HepG2 (cell line): ENCODE results near the gene CENPP. TPM values are rescaled to one million over a fixed set of nuclear protein-coding genes. Genes with fewer than 3 reads are reported as not detected.

ENCODE experiments used
- EP300 ChIP-seq, 3 experiments: sonication (generic) in 1 of 3; formaldehyde crosslinking in 1 of 3; IDR thresholded peaks; 2 replicates each; pipeline versions ENCODE4 v1.5.1 to v1.6.1; 2011 to 2020; ENCODE audit warnings: low read depth in 2 of 3, low read length in 2 of 3, borderline replicate concordance in 1 of 3, improper control_type of control experiment in 1 of 3, mild to moderate bottlenecking in 1 of 3, missing genetic modification reagents in 1 of 3, moderate library complexity in 1 of 3
- IRX3 ChIP-seq: sonication (generic); formaldehyde crosslinking; IDR thresholded peaks from 2 replicates; pipeline ENCODE4 v1.8.1; 2023; ENCODE audit warnings: mild to moderate bottlenecking, low read depth, missing genetic modification reagents, borderline replicate concordance
- ISX ChIP-seq: sonication (generic); formaldehyde crosslinking; conservative IDR thresholded peaks from 2 replicates; pipeline ENCODE4 v1.5.0; 2020; ENCODE audit warnings: missing genetic modification reagents
- PCBP1 ChIP-seq: fragments of 200-400 bp; formaldehyde crosslinking; IDR thresholded peaks from 2 replicates; pipeline ENCODE4 v1.6.1; 2017; ENCODE audit warnings: mild to moderate bottlenecking, low read depth, low read length, borderline replicate concordance
- POGK ChIP-seq: sonication (generic); formaldehyde crosslinking; conservative IDR thresholded peaks from 2 replicates; pipeline ENCODE4 v1.8.0; 2022; ENCODE audit warnings: mild to moderate bottlenecking, moderate library complexity, missing genetic modification reagents
- RORA ChIP-seq: sonication (generic); formaldehyde crosslinking; IDR thresholded peaks from 2 replicates; pipeline ENCODE4 v1.5.0; 2020; ENCODE audit warnings: mild to moderate bottlenecking, missing genetic modification reagents, moderate library complexity
- TCF7 ChIP-seq: sonication (generic); IDR thresholded peaks from 2 replicates; pipeline ENCODE4 v1.6.1; 2016; ENCODE audit warnings: antibody characterized with exemption, low read depth
- TOE1 ChIP-seq: sonication (generic); formaldehyde crosslinking; IDR thresholded peaks from 2 replicates; pipeline ENCODE4 v1.4.0; 2020; ENCODE audit warnings: mild to moderate bottlenecking, missing genetic modification reagents
- ZNF180 ChIP-seq: sonication (generic); formaldehyde crosslinking; IDR thresholded peaks from 2 replicates; pipeline ENCODE4 v1.4.0; 2020; ENCODE audit warnings: low read depth, missing genetic modification reagents, borderline replicate concordance
- ZNF260 ChIP-seq: sonication (generic); formaldehyde crosslinking; IDR thresholded peaks from 2 replicates; pipeline ENCODE4 v1.4.0; 2020; ENCODE audit warnings: missing genetic modification reagents, low read depth, mild to moderate bottlenecking, borderline replicate concordance
- ZNF441 ChIP-seq: sonication (generic); formaldehyde crosslinking; IDR thresholded peaks from 2 replicates; pipeline ENCODE4 v1.7.0; 2021; ENCODE audit warnings: missing genetic modification reagents, borderline replicate concordance
- polyA plus RNA-seq, 8 experiments: library from polyadenylated mRNA; depleted of rRNA in 3 of 8; stranded (reverse) in 7 of 8; unstranded in 1 of 8; fragments of >200 nt; fragmentation: Illumina TruSeq in 4 of 8; extraction: Trizol in 4 of 8; gene quantifications; 2 replicates each; pipeline versions ENCODE4 v1.2.1 to v1.2.3, GENCODE V29; 2011 to 2016; ENCODE audit warnings: low read depth in 4 of 8, missing spikeins in 1 of 8, mixed read lengths in 1 of 8; ENCODE audit not compliant: insufficient read depth in 1 of 8
- total RNA-seq, 5 experiments: library from RNA; depleted of rRNA; stranded (reverse); fragments of >200 nt; fragmentation: Illumina TruSeq; extraction: Trizol; gene quantifications; 2 replicates each; pipeline ENCODE4 v1.2.3, GENCODE V29; 2016; ENCODE audit warnings: low read depth in 1 of 5
- TF ChIP-seq, protein P1 (sequence below): sonication (generic); formaldehyde crosslinking; IDR thresholded peaks from 2 replicates; pipeline ENCODE4 v1.4.0; 2020; ENCODE audit warnings: missing genetic modification reagents
- TF ChIP-seq, protein P2 (sequence below): sonication (generic); formaldehyde crosslinking; IDR thresholded peaks from one replicate; pipeline ENCODE4 v1.5.1; 2020; ENCODE audit warnings: mild to moderate bottlenecking, missing genetic modification reagents; ENCODE audit errors: not compliant biosample characterization

CENPP gene
- total and polyA plus RNA-seq, 2 of the 13 experiments (the other 11 are each of a cell fraction or from before 2014, with no cell fraction given), result 2.0 to 11.4 TPM

DNA sequence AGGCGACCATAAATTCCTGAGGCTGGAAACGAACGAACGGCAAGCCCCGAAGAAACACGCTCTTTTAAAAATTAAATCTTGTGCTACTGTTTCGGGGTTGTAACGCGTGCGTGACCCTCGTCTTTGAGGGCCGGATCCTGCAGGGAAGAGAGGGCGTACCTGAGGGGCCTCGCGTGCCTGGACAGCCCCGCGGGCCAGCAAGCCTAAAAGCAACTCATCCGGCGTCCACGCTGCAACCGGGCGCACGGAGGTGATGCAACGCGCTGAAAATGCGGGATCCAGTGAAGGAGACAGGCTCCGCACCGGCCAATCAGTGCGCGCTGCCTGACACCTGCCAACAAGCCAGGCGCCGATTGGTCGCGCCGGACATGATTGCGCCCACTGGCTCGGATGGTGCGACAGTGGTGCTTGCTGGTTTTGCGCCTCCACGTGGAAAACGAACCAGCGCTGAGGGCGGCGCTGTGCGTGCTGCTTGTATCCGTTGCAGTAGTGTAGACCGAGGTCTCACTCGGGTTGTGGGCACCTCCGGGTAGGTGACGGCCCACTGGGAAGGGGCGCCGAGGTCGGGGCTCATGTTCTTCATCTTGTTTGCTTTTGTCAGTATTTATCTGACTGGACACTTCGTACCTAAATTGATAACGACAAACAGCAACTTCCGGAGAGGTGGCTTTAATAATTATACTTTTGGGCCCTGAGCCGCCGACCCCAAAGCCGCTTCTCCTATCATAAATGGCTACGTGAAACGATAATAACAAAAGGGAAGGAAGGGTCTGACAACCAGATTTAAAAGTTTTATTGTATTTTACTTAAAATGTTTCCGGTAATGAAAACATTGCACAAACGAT, 32.1 kb upstream of the CENPP start, which contains the start of gene IARS1 (continued):
- TF ChIP-seq POGK (CRISPR knock-in tag) (peak; percentile 98), IRX3 (peak; percentile 71; the same call in 1 of the 2 replicates), EP300 (IDR thresholded peaks at IDR 0.05; ENCODE audit: low read depth in 2 of 2, low read length in 2 of 2) (peak in 1 of 2 experiments; percentile 26; a peak in 1 of 4 replicates), EP300 (CRISPR knock-in tag; IDR thresholded peaks at IDR 0.05; ENCODE audit: borderline replicate concordance) (peak; percentile 78), RORA (CRISPR knock-in tag) (0 out of 2 replicates have a peak, but pooled peaks have one; percentile 42), ZNF180 (no peak), TOE1 (peak; percentile 87; the same call in 1 of the 2 replicates), PCBP1 (peak; percentile 86), ZNF441 (CRISPR knock-in tag) (peak; percentile 100), ISX (CRISPR knock-in tag) (0 out of 2 replicates have a peak, but pooled peaks have one; percentile 65), ZNF260 (no peak), TCF7 (no peak)
- TF ChIP-seq, protein P1, sequence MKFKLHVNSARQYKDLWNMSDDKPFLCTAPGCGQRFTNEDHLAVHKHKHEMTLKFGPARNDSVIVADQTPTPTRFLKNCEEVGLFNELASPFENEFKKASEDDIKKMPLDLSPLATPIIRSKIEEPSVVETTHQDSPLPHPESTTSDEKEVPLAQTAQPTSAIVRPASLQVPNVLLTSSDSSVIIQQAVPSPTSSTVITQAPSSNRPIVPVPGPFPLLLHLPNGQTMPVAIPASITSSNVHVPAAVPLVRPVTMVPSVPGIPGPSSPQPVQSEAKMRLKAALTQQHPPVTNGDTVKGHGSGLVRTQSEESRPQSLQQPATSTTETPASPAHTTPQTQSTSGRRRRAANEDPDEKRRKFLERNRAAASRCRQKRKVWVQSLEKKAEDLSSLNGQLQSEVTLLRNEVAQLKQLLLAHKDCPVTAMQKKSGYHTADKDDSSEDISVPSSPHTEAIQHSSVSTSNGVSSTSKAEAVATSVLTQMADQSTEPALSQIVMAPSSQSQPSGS (CRISPR knock-in tag), result peak; percentile 95
- TF ChIP-seq, protein P2, sequence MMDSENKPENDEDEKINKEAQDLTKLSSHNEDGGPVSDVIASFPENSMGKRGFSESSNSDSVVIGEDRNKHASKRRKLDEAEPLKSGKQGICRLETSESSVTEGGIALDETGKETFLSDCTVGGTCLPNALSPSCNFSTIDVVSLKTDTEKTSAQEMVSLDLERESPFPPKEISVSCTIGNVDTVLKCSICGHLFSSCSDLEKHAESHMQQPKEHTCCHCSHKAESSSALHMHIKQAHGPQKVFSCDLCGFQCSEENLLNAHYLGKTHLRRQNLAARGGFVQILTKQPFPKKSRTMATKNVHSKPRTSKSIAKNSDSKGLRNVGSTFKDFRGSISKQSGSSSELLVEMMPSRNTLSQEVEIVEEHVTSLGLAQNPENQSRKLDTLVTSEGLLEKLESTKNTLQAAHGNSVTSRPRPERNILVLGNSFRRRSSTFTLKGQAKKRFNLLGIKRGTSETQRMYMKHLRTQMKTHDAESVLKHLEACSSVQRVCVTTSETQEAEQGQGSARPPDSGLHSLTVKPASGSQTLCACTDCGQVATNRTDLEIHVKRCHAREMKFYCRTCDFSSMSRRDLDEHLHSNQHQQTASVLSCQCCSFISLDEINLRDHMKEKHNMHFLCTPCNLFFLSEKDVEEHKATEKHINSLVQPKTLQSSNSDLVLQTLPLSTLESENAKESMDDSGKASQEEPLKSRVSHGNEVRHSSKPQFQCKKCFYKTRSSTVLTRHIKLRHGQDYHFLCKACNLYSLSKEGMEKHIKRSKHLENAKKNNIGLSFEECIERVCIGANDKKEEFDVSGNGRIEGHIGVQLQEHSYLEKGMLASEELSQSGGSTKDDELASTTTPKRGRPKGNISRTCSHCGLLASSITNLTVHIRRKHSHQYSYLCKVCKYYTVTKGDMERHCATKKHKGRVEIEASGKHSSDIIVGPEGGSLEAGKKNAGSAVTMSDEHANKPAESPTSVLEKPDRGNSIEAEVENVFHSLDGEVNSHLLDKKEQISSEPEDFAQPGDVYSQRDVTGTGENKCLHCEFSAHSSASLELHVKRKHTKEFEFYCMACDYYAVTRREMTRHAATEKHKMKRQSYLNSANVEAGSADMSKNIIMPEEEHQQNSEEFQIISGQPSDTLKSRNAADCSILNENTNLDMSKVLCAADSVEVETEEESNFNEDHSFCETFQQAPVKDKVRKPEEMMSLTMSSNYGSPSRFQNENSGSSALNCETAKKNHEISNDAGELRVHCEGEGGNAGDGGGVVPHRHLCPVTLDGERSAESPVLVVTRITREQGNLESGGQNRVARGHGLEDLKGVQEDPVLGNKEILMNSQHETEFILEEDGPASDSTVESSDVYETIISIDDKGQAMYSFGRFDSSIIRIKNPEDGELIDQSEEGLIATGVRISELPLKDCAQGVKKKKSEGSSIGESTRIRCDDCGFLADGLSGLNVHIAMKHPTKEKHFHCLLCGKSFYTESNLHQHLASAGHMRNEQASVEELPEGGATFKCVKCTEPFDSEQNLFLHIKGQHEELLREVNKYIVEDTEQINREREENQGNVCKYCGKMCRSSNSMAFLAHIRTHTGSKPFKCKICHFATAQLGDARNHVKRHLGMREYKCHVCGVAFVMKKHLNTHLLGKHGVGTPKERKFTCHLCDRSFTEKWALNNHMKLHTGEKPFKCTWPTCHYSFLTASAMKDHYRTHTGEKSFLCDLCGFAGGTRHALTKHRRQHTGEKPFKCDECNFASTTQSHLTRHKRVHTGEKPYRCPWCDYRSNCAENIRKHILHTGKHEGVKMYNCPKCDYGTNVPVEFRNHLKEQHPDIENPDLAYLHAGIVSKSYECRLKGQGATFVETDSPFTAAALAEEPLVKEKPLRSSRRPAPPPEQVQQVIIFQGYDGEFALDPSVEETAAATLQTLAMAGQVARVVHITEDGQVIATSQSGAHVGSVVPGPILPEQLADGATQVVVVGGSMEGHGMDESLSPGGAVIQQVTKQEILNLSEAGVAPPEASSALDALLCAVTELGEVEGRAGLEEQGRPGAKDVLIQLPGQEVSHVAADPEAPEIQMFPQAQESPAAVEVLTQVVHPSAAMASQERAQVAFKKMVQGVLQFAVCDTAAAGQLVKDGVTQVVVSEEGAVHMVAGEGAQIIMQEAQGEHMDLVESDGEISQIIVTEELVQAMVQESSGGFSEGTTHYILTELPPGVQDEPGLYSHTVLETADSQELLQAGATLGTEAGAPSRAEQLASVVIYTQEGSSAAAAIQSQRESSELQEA (CRISPR knock-in tag), result no peak
